Ascending aorta (tissue), 2 donors: ENCODE data around the gene OR5AC2. TPM values are rescaled to one million over a fixed set of nuclear protein-coding genes. Genes with fewer than 3 reads are reported as not detected.

ENCODE experiments used
- DNase-seq, 2 donors: peaks; one replicate each; pipeline ENCODE4 v3.0.0-alpha.2; 2019; ENCODE audit warnings: low spot score in 2 of 2
- H3K27ac ChIP-seq, 2 donors: fragments of 200-600 bp; sonication (generic); one replicate each; pipeline ENCODE4 v1.5.1; 2016 to 2017; ENCODE audit warnings: mild to moderate bottlenecking in 1 of 2
- H3K27me3 ChIP-seq: fragments of 200-600 bp; sonication (generic); one replicate; pipeline ENCODE4 v1.5.1; 2017
- H3K36me3 ChIP-seq, 2 donors: fragments of 200-600 bp; sonication (generic); one replicate each; pipeline ENCODE4 v1.5.1; 2016
- H3K4me1 ChIP-seq, 2 donors: fragments of 200-600 bp; sonication (generic); one replicate each; pipeline ENCODE4 v1.5.1; 2016 to 2017; ENCODE audit warnings: mild to moderate bottlenecking in 1 of 2
- H3K4me3 ChIP-seq, 2 donors: fragments of 200-600 bp; sonication (generic); one replicate each; pipeline ENCODE4 v1.5.1; 2016 to 2017; ENCODE audit warnings: mild to moderate bottlenecking in 1 of 2
- H3K9me3 ChIP-seq, 2 donors: fragments of 200-600 bp; sonication (generic); one replicate each; pipeline ENCODE4 v1.5.1; 2016
- intact Hi-C: fragments of 100-400 bp; cut with DNase I; formaldehyde crosslinking; loops from one replicate; pipeline ENCODE4 v1.15.1; 2023
- total RNA-seq: library from RNA; depleted of rRNA; stranded (reverse); fragments of >200 nt; gene quantifications from one replicate; pipeline ENCODE4 v1.1.0, GENCODE V29; 2016
- TF ChIP-seq, protein P1 (sequence below), 3 experiments: fragments of 200-600 bp in 2 of 3; fragments of 450-650 bp in 1 of 3; sonication (generic) in 2 of 3; IDR thresholded peaks; one replicate each; pipeline ENCODE4 v1.5.1; 2016 to 2019; ENCODE audit warnings: antibody characterized with exemption in 3 of 3, mild to moderate bottlenecking in 1 of 3, moderate library complexity in 1 of 3

The OR5AC2 gene
- total RNA-seq, 1 donor from 2014 or later: not detected

DNA sequence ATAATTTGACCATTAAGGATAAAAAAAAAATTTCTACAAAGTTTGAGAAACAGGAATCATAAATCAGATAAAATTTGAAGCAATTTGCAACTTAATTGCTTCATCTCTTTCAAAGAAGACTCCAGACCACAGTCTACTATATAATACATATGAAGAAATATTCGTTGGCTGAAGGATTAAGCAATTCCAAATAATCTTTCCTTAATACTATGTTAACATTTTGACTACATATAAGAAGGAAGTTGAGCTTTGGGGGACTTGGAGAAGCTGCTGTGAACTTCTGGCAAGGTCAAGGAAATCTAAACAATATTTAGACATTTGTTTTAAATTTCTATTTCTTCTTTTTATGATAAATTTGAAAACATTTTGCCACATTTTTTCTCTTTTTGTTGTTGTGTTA, 38.4 kb upstream of the OR5AC2 start:
- TF ChIP-seq, protein P1, sequence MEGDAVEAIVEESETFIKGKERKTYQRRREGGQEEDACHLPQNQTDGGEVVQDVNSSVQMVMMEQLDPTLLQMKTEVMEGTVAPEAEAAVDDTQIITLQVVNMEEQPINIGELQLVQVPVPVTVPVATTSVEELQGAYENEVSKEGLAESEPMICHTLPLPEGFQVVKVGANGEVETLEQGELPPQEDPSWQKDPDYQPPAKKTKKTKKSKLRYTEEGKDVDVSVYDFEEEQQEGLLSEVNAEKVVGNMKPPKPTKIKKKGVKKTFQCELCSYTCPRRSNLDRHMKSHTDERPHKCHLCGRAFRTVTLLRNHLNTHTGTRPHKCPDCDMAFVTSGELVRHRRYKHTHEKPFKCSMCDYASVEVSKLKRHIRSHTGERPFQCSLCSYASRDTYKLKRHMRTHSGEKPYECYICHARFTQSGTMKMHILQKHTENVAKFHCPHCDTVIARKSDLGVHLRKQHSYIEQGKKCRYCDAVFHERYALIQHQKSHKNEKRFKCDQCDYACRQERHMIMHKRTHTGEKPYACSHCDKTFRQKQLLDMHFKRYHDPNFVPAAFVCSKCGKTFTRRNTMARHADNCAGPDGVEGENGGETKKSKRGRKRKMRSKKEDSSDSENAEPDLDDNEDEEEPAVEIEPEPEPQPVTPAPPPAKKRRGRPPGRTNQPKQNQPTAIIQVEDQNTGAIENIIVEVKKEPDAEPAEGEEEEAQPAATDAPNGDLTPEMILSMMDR (IDR thresholded peaks at IDR 0.05): no peak
- H3K4me1 ChIP-seq: no peaks in the 10 kb centered on the region
- H3K4me3 ChIP-seq: no peak overlapping the region
- no peaks in the 10 kb centered on the region for H3K9me3 ChIP-seq
- no peak for DNase-seq
- H3K36me3 ChIP-seq: no peaks in the 10 kb centered on the region
- intact Hi-C loops: no loop called here
- no peak overlapping the region for H3K27ac ChIP-seq
- no peaks in the 10 kb centered on the region for H3K27me3 ChIP-seq

DNA sequence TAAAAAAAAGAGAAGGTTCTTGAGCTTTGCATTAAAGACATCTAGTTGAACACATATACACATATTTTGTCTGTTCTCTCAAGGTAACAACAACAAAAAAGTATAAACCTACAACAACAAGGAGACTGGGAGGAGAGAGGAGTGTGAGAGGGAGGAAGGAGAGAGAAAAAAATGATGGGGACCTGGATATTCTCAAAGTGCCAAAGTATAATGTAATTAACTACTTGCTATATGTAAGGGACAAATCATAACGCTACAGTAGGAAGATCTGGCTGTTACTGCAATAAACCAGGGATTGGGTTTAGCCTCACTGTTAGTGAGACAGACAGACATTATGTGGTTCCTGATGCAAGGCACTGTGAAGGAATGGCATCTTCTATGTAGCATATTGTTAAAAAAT, 37.7 kb upstream of the OR5AC2 start:
- DNase-seq: no peak
- no peak overlapping the region for H3K27ac ChIP-seq
- H3K4me1 ChIP-seq: no peaks in the 10 kb centered on the region
- no peaks in the 10 kb centered on the region for H3K9me3 ChIP-seq
- H3K27me3 ChIP-seq: no peaks in the 10 kb centered on the region
- TF ChIP-seq, protein P1 (IDR thresholded peaks at IDR 0.05): no peak
- H3K4me3 ChIP-seq: no peak overlapping the region
- H3K36me3 ChIP-seq: no peaks in the 10 kb centered on the region
- intact Hi-C loops: no loop called here

DNA sequence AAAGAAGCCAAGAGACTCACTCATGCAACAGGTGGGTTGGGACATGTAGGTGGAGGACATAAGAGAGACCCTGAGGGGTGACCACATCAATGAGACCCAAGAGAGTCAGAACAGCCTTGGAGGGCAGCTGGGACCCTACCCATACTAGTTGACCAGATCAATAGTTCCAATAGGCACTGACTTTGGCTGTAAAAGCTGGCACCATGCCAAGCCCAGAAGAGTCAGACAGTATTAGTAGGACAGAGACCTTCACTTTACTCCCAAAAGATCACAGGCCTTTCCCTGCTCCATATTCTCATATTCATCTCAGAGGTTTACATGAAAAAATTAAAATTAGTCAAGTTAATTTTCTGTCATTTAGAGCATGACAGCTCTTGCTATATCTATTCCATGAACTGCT, 30.9 kb upstream of the OR5AC2 start:
- TF ChIP-seq, protein P1 (IDR thresholded peaks at IDR 0.05): no peak
- no peaks in the 10 kb centered on the region for H3K27me3 ChIP-seq
- no peaks in the 10 kb centered on the region for H3K36me3 ChIP-seq
- no peaks in the 10 kb centered on the region for H3K4me1 ChIP-seq
- H3K4me3 ChIP-seq: no peak overlapping the region
- no peaks in the 10 kb centered on the region for H3K9me3 ChIP-seq
- H3K27ac ChIP-seq: no peak overlapping the region
- DNase-seq: no peak
- intact Hi-C loops: no loop called here

DNA sequence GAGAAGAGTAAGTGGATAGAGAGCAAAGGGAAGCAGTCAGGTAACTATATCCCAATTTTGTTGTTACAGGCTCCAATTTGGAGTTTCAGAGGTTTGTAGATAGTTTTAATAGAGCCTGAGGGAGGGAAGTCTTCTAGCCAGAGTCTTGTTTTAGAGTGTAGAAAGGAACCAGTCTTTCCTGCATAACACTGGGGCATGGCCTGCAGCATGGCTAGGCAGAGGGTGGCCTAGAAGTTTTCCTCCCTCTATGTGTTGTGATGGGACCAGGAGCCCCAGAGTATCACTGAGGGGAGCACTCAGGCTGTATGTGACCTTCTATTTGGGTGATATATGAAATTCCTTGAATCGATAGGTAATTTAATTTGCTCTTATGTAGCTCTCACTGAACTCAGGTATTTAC, 29.3 kb upstream of the OR5AC2 start:
- Histone ChIP-seq H3K4me1 (no peaks in the 10 kb centered on the region), H3K27ac (no peak overlapping the region), H3K36me3 (no peaks in the 10 kb centered on the region), H3K9me3 (no peaks in the 10 kb centered on the region), H3K27me3 (no peaks in the 10 kb centered on the region), H3K4me3 (no peak overlapping the region)
- DNase-seq: no peak
- TF ChIP-seq, protein P1 (IDR thresholded peaks at IDR 0.05): no peak
- intact Hi-C loops: no loop called here

DNA sequence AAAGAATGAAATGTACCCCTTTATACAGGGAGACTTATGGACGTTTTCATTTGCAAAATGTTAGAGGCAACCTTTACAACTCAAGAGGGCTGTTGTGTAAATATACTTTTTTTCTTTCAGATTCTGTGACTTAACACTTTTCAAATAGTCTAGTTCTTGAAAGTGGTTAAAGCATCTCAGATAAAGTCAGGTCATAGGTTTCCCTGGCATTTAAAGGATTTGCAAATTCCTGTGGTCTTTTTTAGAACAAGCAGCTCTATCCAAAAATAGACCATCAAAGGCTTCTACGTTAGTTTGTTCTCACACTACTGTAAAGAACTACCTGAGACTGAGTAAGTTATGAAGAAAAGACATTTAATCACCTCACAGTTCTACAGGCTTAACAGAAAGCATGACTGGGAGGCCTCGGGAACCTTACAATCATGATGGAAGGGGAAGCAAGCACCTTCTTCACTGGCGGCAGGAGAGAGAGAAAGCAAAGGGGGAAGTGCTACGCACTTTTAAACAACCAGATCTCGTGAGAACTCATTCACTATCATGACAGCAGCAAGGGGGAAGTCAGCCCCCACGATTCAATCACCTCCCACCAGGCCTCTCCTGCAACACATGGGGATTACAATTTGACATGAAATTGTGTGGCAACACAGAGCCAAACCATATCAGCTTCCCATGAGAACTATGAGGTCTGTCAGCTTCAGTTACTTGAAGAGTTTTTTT, 28.6 kb upstream of the OR5AC2 start:
- Histone ChIP-seq H3K4me1 (no peaks in the 10 kb centered on the region), H3K27ac (no peak overlapping the region), H3K36me3 (no peaks in the 10 kb centered on the region), H3K27me3 (no peaks in the 10 kb centered on the region), H3K9me3 (no peaks in the 10 kb centered on the region), H3K4me3 (no peak overlapping the region)
- TF ChIP-seq, protein P1 (IDR thresholded peaks at IDR 0.05): no peak
- intact Hi-C loops: no loop called here
- no peak for DNase-seq

DNA sequence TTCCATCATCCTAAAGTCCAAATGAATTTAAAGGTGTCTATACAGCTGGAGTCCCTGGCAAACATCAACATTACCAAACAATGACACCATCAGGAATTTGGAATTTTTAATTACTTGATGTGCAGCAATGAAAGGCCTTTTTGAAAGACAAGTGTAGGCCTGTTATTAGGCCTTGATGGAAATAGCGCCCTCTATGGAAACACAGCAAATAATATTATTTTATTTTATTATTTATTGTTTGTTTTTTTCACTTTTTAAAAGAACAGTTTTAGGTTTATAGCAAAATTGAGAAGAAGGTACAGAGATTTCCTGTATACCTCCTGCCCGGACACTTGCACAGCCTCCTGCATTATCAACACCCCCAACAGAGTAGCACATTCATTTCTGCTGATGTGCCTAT, 18.1 kb upstream of the OR5AC2 start:
- Histone ChIP-seq H3K4me1 (no peaks in the 10 kb centered on the region), H3K27ac (no peak overlapping the region), H3K36me3 (no peaks in the 10 kb centered on the region), H3K4me3 (no peak overlapping the region), H3K9me3 (no peaks in the 10 kb centered on the region), H3K27me3 (no peaks in the 10 kb centered on the region)
- intact Hi-C loops: no loop called here
- no peak for DNase-seq
- TF ChIP-seq, protein P1 (IDR thresholded peaks at IDR 0.05): no peak
